ENCODE data around the gene AKT3.

GRCh38 chr1:243580072-243580471 is 270.0 kb downstream of the AKT3 start:
- TF ChIP-seq, protein P1, sequence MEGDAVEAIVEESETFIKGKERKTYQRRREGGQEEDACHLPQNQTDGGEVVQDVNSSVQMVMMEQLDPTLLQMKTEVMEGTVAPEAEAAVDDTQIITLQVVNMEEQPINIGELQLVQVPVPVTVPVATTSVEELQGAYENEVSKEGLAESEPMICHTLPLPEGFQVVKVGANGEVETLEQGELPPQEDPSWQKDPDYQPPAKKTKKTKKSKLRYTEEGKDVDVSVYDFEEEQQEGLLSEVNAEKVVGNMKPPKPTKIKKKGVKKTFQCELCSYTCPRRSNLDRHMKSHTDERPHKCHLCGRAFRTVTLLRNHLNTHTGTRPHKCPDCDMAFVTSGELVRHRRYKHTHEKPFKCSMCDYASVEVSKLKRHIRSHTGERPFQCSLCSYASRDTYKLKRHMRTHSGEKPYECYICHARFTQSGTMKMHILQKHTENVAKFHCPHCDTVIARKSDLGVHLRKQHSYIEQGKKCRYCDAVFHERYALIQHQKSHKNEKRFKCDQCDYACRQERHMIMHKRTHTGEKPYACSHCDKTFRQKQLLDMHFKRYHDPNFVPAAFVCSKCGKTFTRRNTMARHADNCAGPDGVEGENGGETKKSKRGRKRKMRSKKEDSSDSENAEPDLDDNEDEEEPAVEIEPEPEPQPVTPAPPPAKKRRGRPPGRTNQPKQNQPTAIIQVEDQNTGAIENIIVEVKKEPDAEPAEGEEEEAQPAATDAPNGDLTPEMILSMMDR (IDR thresholded peaks at IDR 0.05): no peak
- TF ChIP-seq POLR2A (IDR thresholded peaks at IDR 0.05): no peak

Measured in heart left ventricle (tissue), 13 donors.